Spleen (tissue), 7 donors: ENCODE measurements around the gene GSDME.

ENCODE experiments used
- CTCF ChIP-seq, 11 experiments: fragments of 200-600 bp in 7 of 11; fragments of 450-650 bp in 4 of 11; sonication (generic) in 4 of 11; IDR thresholded peaks in 8 of 11; conservative IDR thresholded peaks in 3 of 11; 1 replicate in 7 of 11; 2 replicates in 4 of 11; pipeline versions ENCODE4 v1.4.0 to v1.8.0; 2016 to 2021; ENCODE audit warnings: antibody characterized with exemption in 11 of 11, inconsistent platforms in 4 of 11, mild to moderate bottlenecking in 1 of 11
- POLR2A ChIP-seq, 3 donors: fragments of 450-650 bp; IDR thresholded peaks; one replicate each; pipeline ENCODE4 v1.5.1; 2017; ENCODE audit warnings: antibody characterized with exemption in 3 of 3, mild to moderate bottlenecking in 1 of 3
- donor health status: DM: no; HTN: no; CAD: no; lungs with moderate emphysema.
- donor health status: DM: no; HTN: no; CAD: no.
- donor health status: DM: no; HTN: no; CAD: no.

- TF ChIP-seq CTCF (IDR thresholded peaks at IDR 0.05 in 8 of 11, conservative IDR thresholded peaks at IDR 0.05 in 3 of 11): no peak
- no peak for TF ChIP-seq POLR2A (IDR thresholded peaks at IDR 0.05)
Observed at GRCh38 chr7:24713039-24713793, 44.0 kb downstream of the GSDME start.
